22Rv1 (cell line): ENCODE data around the gene KLHL25.

ENCODE experiments used
- CTCF ChIP-seq: fragments of 450-650 bp; IDR thresholded peaks from 2 replicates; pipeline ENCODE4 v1.5.1; 2017; ENCODE audit warnings: mild to moderate bottlenecking
- ZFX ChIP-seq: fragments of 450-650 bp; IDR thresholded peaks from 2 replicates; pipeline ENCODE4 v1.6.1; 2017; ENCODE audit warnings: antibody characterized with exemption, borderline replicate concordance

GRCh38 chr15:85771271-85771670 lies 23.5 kb downstream of the KLHL25 start:
- no peak for TF ChIP-seq CTCF
- no peak for TF ChIP-seq ZFX
